Panc1 (cell line): ENCODE measurements around the gene CNKSR2. TPM values are rescaled to one million over a fixed set of nuclear protein-coding genes. Genes with fewer than 3 reads are reported as not detected.

Experiments used
- ATAC-seq: fragments of 200-7000 bp; cut with Tn5 transposase; 2 replicates; pipeline ENCODE4 v1.9.1; 2020; ENCODE audit warnings: mild to moderate bottlenecking, moderate library complexity
- BruUV-seq: library from RNA; stranded (reverse); fragments of 400-500 nt; replicated peaks from 2 replicates; lab custom pipeline; 2021; lab: Mats Ljungman, UMichigan
- CTCF ChIA-PET: fragments of 300-600 bp; sonication (Branson Sonifier 250); formaldehyde crosslinking; loops from one replicate; lab custom pipeline; 2022; ENCODE audit warnings: antibody characterized with exemption; lab: Charles Lee
- POLR2A ChIA-PET: fragments of 300-600 bp; sonication (Branson Sonifier 250); formaldehyde crosslinking; loops from one replicate; lab custom pipeline; 2022; ENCODE audit warnings: antibody characterized with exemption; lab: Charles Lee
- DNase-seq: peaks from one replicate; pipeline ENCODE4 v3.0.0-alpha.2; 2010; ENCODE audit warnings: low read depth, low spot score
- H3K27ac ChIP-seq: 2 replicates; pipeline ENCODE4 v1.5.1; 2011; ENCODE audit warnings: mild to moderate bottlenecking, low read length, inconsistent platforms
- H3K27me3 ChIP-seq: fragments of 200-500 bp; sonication (Bioruptor generic); 2 replicates; pipeline ENCODE4 v1.6.0; 2014; ENCODE audit warnings: low read length, inconsistent platforms; ENCODE audit not compliant: control insufficient read depth, insufficient read depth
- H3K36me3 ChIP-seq: fragments of 200-500 bp; sonication (Bioruptor generic); 2 replicates; pipeline ENCODE4 v1.5.1; 2014; ENCODE audit warnings: inconsistent platforms, mild to moderate bottlenecking, low read length, moderate library complexity; ENCODE audit not compliant: control insufficient read depth, insufficient read depth
- H3K4me1 ChIP-seq: 2 replicates; pipeline ENCODE4 v1.5.1; 2011; ENCODE audit warnings: inconsistent platforms, mild to moderate bottlenecking, low read length, moderate library complexity; ENCODE audit not compliant: control insufficient read depth, insufficient read depth
- H3K4me3 ChIP-seq, 2 experiments: 2 replicates each; pipeline ENCODE4 v1.5.1; 2011 to 2012; ENCODE audit warnings: low read depth in 2 of 2, low read length in 2 of 2, mild to moderate bottlenecking in 2 of 2, inconsistent platforms in 1 of 2, moderate library complexity in 1 of 2
- H3K9me3 ChIP-seq: fragments of 200-500 bp; sonication (Bioruptor generic); 2 replicates; pipeline ENCODE4 v1.5.1; 2014; ENCODE audit warnings: low read depth, mild to moderate bottlenecking, inconsistent platforms, low read length, moderate library complexity; ENCODE audit not compliant: control insufficient read depth, insufficient read depth
- POLR2AphosphoS5 ChIP-seq: IDR thresholded peaks from 2 replicates; pipeline ENCODE4 v1.6.1; 2012; ENCODE audit warnings: mild to moderate bottlenecking, low read depth, low read length, moderate library complexity
- SIN3A ChIP-seq: IDR thresholded peaks from 2 replicates; pipeline ENCODE4 v1.6.1; 2012; ENCODE audit warnings: low read depth, mild to moderate bottlenecking, low read length, moderate library complexity, borderline replicate concordance; ENCODE audit not compliant: insufficient read depth
- TCF7L2 ChIP-seq: IDR thresholded peaks from 2 replicates; pipeline ENCODE4 v1.6.1; 2011; ENCODE audit warnings: mild to moderate bottlenecking, low read depth, low read length, inconsistent platforms
- in situ Hi-C: cut with HindIII; loops from 2 replicates; pipeline ENCODE4 v1.10.0; 2016; ENCODE audit warnings: low sequenced_read_pairs, low pct_unique_long_range_greater_than_20kb
- intact Hi-C: fragments of 100-400 bp; cut with micrococcal nuclease; formaldehyde crosslinking; loops from one replicate; pipeline ENCODE4 v1.10.0; 2022; ENCODE audit not compliant: unreplicated experiment
- total RNA-seq: library from RNA; stranded (reverse); gene quantifications from one replicate; pipeline ENCODE4 v1.2.1, GENCODE V29; 2021; ENCODE audit not compliant: unreplicated experiment
- TF ChIP-seq, protein P1 (sequence below): fragments of 450-650 bp; IDR thresholded peaks from 2 replicates; pipeline ENCODE4 v1.5.1; 2017; ENCODE audit warnings: mild to moderate bottlenecking
- TF ChIP-seq, protein P2 (sequence below), 2 experiments: IDR thresholded peaks; 2 replicates each; pipeline ENCODE4 v1.6.1; 2011 to 2012; ENCODE audit warnings: low read depth in 2 of 2, control low read depth in 1 of 2, low read length in 1 of 2, mild to moderate bottlenecking in 1 of 2, moderate library complexity in 1 of 2; ENCODE audit not compliant: insufficient read depth in 1 of 2

Gene CNKSR2
- total RNA-seq, 1 experiment from 2014 or later, result not detected

DNA sequence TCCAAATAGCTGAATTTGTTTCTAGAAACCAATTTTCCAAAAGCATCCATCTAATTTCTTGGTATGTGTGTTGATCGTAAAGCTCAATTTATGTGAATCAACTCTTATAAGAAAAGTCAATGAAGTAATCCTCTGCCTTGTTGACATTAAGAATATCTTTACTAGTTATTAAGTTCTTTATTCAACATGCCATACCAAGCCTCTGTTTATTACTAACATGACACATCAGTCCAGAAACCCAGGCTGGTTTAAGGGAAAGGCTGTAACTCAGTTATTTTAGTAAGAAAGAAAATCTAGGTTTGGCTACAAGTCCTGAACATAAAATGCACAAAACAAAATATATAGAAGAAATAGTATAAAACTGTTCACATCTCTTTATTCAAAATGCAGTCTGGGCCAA is 235.9 kb downstream of the CNKSR2 start:
- no peaks in the 10 kb centered on the region for H3K9me3 ChIP-seq
- ATAC-seq, result no peak
- H3K27me3 ChIP-seq, result no peaks in the 10 kb centered on the region
- TF ChIP-seq POLR2AphosphoS5, result no peak
- ChIA-PET CTCF (no interaction called here), POLR2A (no interaction called here)
- BruUV-seq, result no TSS peak
- intact Hi-C loops, result no loop called here
- H3K27ac ChIP-seq, result no peak overlapping the region
- no peaks in the 10 kb centered on the region for H3K4me1 ChIP-seq
- H3K36me3 ChIP-seq, result no peaks in the 10 kb centered on the region
- no peak for DNase-seq
- H3K4me3 ChIP-seq, result no peak overlapping the region
- in situ Hi-C loops, result no loop called here

DNA sequence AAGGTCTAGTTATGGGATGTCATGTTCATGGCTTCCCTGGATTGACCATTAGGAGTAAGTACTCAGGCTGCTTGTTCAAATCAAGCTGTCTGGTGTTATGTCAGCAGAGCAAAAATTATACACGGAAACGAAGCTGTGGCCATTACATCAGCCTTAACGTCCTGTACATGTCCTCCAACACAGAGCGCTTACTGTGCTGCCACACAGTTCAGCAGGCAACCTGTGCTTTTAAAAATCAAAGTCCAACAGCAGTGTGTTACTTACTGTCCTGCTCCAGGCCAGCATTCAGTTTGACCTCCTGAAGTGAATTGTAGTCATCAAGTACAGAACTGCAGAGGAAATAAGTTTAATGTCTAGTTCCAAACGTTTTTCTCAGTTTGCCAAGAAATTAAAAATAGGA is 237.9 kb downstream of the CNKSR2 start:
- POLR2A ChIA-PET, result no interaction called here
- CTCF ChIA-PET, result no interaction called here
- TF ChIP-seq, protein P1, sequence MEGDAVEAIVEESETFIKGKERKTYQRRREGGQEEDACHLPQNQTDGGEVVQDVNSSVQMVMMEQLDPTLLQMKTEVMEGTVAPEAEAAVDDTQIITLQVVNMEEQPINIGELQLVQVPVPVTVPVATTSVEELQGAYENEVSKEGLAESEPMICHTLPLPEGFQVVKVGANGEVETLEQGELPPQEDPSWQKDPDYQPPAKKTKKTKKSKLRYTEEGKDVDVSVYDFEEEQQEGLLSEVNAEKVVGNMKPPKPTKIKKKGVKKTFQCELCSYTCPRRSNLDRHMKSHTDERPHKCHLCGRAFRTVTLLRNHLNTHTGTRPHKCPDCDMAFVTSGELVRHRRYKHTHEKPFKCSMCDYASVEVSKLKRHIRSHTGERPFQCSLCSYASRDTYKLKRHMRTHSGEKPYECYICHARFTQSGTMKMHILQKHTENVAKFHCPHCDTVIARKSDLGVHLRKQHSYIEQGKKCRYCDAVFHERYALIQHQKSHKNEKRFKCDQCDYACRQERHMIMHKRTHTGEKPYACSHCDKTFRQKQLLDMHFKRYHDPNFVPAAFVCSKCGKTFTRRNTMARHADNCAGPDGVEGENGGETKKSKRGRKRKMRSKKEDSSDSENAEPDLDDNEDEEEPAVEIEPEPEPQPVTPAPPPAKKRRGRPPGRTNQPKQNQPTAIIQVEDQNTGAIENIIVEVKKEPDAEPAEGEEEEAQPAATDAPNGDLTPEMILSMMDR, result no peak
- TF ChIP-seq TCF7L2, result no peak
- TF ChIP-seq SIN3A, result no peak
- TF ChIP-seq, protein P2, sequence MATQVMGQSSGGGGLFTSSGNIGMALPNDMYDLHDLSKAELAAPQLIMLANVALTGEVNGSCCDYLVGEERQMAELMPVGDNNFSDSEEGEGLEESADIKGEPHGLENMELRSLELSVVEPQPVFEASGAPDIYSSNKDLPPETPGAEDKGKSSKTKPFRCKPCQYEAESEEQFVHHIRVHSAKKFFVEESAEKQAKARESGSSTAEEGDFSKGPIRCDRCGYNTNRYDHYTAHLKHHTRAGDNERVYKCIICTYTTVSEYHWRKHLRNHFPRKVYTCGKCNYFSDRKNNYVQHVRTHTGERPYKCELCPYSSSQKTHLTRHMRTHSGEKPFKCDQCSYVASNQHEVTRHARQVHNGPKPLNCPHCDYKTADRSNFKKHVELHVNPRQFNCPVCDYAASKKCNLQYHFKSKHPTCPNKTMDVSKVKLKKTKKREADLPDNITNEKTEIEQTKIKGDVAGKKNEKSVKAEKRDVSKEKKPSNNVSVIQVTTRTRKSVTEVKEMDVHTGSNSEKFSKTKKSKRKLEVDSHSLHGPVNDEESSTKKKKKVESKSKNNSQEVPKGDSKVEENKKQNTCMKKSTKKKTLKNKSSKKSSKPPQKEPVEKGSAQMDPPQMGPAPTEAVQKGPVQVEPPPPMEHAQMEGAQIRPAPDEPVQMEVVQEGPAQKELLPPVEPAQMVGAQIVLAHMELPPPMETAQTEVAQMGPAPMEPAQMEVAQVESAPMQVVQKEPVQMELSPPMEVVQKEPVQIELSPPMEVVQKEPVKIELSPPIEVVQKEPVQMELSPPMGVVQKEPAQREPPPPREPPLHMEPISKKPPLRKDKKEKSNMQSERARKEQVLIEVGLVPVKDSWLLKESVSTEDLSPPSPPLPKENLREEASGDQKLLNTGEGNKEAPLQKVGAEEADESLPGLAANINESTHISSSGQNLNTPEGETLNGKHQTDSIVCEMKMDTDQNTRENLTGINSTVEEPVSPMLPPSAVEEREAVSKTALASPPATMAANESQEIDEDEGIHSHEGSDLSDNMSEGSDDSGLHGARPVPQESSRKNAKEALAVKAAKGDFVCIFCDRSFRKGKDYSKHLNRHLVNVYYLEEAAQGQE (IDR thresholded peaks at IDR 0.05; ENCODE audit: insufficient read depth in 1 of 2, low read depth in 2 of 2, low read length in 1 of 2), result no peak
- TF ChIP-seq POLR2AphosphoS5, result no peak
- DNase-seq (no peak), ATAC-seq (no peak)
- Histone ChIP-seq H3K27me3 (no peaks in the 10 kb centered on the region), H3K4me3 (no peak overlapping the region), H3K9me3 (no peaks in the 10 kb centered on the region), H3K4me1 (no peaks in the 10 kb centered on the region), H3K27ac (no peak overlapping the region), H3K36me3 (no peaks in the 10 kb centered on the region)
- BruUV-seq, result no TSS peak
- in situ Hi-C loops (no loop called here), intact Hi-C loops (no loop called here)

DNA sequence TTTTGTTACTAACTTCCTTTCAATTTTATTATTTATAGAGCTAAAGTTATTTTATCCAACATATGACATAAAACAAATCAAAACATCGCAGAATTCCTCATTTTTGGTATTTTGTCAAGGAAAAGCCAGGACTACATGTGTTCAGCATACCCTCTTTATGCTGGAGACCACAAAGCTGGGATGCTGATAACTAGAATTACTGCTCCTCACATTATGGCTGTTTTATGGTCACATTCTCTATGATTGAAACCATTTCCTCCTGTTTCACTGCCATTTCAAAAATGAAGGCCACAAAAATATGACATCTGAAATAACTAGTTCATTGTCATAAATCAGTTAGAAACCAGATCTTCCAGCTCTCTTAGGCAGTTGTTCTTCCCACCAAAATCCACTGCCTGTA is 242.2 kb downstream of the CNKSR2 start:
- ChIA-PET CTCF (no interaction called here), POLR2A (no interaction called here)
- DNase-seq, result no peak
- H3K27ac ChIP-seq, result no peak overlapping the region
- no peak for ATAC-seq
- H3K9me3 ChIP-seq, result no peaks in the 10 kb centered on the region
- H3K4me3 ChIP-seq, result no peak overlapping the region
- TF ChIP-seq, protein P2 (IDR thresholded peaks at IDR 0.05; ENCODE audit: insufficient read depth in 1 of 2, low read depth in 2 of 2, low read length in 1 of 2), result no peak
- TF ChIP-seq TCF7L2 (no peak), SIN3A (no peak), POLR2AphosphoS5 (no peak)
- TF ChIP-seq, protein P1, result no peak
- no peaks in the 10 kb centered on the region for H3K4me1 ChIP-seq
- in situ Hi-C loops (no loop called here), intact Hi-C loops (no loop called here)
- no peaks in the 10 kb centered on the region for H3K27me3 ChIP-seq
- H3K36me3 ChIP-seq, result no peaks in the 10 kb centered on the region
- no TSS peak for BruUV-seq
